ENCODE measurements around the gene RBM39.
"Not testable (repeated sequence)": the region's sequence is repeated elsewhere in the genome, so short reads cannot be mapped to it uniquely, and the experiment has no call there.

The RBM39 gene

DNA sequence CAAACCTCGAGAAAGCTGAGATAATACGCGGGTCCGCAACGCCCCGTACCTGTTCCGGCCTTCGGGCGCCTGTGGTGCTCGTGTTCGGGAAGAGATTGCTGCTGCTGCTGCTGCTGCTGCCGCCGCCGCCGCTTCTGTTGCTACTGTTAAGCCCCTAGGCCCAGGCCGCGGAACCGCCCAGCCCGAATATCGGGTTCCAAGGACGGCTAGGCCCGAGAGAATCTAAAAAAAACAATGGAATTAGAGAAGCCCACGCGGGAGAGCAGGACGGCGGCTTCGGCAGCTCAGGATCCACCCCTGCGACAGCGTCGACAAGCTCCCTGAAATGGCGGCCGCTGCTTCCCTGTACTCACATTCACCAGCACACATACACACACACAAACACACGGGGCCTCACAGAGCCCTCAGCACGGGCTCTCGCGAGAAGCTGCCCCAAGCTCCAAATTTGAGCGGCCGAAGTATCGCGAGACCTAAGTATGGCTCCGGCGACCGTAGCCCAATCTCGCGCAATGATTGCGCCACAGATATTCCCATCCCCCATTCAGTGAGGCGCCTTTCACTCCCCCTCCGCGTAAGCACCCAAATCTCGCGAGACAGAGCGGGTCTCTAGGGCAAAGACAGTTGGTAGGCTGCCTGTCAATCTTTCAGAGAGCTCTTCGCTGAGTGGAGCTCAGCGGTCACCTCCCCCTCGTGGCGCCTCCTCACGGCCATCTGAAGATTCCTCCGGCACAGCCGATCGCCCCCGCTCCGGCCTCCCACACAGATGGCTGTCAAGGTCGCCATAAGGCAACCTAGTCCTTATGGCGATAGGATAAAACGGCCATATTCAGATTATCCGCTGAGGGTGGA is at the start of gene RBM39:
Gene RBM39 (minus strand): TSS at position 369 of the 849 bp plus-strand sequence. CDS start 1,386 bp downstream, outside the sequence.
- TF ChIP-seq, protein P1, sequence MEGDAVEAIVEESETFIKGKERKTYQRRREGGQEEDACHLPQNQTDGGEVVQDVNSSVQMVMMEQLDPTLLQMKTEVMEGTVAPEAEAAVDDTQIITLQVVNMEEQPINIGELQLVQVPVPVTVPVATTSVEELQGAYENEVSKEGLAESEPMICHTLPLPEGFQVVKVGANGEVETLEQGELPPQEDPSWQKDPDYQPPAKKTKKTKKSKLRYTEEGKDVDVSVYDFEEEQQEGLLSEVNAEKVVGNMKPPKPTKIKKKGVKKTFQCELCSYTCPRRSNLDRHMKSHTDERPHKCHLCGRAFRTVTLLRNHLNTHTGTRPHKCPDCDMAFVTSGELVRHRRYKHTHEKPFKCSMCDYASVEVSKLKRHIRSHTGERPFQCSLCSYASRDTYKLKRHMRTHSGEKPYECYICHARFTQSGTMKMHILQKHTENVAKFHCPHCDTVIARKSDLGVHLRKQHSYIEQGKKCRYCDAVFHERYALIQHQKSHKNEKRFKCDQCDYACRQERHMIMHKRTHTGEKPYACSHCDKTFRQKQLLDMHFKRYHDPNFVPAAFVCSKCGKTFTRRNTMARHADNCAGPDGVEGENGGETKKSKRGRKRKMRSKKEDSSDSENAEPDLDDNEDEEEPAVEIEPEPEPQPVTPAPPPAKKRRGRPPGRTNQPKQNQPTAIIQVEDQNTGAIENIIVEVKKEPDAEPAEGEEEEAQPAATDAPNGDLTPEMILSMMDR (conservative IDR thresholded peaks at IDR 0.05): peak; percentile 35
- H3K27ac ChIP-seq: peak within 1 kb of the TSS; percentile 100

DNA sequence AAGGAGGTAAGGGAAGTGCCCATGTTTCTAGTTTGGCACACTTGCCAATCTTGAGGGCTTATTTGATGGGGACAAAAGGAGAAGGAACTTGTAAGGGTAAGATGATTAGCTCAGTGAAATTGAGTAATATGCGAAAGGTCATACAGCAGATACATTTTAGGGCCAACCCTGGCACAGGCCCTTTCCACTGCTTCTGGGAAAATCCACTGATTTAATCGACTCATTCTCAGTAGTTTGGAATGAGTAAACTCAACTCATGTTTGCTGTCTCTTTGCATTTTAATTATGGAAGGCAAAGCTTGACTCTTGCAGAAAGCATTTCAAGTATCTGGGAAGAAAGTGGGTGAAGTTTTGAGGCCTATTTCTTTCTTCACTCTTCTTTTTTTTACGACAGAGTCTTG is 49.8 kb upstream of the RBM39 start:
- TF ChIP-seq, protein P1 (conservative IDR thresholded peaks at IDR 0.05): no peak
- no peak overlapping the region for H3K27ac ChIP-seq

DNA sequence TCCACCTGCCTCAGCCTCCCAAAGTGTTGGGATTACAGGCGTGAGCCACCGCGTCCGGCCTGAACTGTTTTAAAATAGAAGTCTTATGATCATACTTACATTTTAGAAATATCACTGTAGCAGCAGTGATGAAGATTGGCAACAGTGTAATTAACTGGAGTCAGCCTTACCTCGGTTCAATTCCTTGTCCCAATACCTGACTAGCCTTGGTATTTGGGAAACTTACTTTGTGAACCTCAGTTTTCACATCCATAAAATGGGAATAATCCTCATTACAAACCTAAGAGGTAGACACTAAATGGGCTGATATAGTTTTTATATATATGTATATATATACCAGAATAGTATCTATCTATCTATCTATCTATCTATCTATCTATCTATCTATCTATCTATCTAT is 49.0 kb upstream of the RBM39 start:
- TF ChIP-seq, protein P1 (conservative IDR thresholded peaks at IDR 0.05): no peak
- no peak overlapping the region for H3K27ac ChIP-seq

DNA sequence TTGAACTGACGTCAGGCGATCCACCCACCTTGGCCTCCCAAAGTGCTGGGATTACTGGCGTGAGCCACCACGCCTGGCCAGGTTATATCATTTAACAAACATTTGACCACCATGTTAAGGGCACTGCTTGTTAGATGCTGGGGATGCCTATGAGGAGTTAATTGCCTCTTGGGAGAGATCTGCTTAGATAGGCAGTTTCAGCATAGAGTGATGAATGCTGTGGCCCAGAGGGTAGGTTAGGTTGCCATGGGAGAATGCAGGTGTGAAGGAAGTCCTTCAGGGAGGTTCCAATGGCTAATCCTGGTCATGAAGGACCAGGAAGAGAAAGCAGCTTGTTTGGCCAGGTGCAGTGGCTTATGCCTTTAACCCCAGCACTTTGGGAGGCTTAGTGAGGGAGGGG is 46.7 kb upstream of the RBM39 start:
- TF ChIP-seq, protein P1 (conservative IDR thresholded peaks at IDR 0.05): no peak

DNA sequence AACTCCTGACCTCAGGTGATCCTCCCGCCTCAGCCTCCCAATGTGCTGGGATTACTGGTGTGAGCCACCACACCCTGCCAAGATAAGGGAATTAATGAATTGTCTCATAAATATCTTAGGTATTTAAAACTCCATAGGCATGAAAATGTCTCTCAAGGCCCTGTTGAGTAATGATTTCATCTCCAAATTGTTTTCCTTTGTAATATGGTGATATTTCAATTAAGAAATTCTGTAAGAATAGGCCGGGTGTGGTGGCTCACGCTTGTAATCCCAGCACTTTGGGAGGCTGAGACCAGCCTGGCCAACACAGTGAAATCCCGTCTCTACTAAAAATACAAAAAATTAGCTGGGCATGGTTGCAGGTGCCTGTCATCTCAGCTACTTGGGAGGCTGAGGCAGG is 43.5 kb upstream of the RBM39 start:
- not testable (repeated sequence) for H3K27ac ChIP-seq

More for the DNA sequence above, 46.7 kb upstream of the RBM39 start:
- H3K27ac ChIP-seq: no peak overlapping the region

DNA sequence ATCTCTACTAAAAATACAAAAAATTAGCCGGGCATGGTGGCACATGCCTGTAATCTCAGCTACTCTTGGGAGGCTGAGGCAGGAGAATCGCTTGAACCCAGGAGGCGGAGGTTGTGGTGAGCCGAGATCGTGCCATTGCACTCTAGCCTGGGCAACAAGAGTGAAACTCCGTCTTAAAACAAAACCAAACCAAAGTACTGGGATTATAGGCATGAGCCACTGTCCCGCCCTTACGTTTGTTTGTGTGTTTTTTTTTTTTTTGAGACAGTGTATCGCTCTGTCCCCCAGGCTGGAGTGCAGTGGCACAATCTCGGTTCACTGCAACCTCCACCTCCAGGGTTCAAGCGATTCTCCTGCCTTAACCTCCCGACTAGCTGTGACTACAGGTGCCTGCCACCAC is 41.8 kb upstream of the RBM39 start:
- not testable (repeated sequence) for H3K27ac ChIP-seq

DNA sequence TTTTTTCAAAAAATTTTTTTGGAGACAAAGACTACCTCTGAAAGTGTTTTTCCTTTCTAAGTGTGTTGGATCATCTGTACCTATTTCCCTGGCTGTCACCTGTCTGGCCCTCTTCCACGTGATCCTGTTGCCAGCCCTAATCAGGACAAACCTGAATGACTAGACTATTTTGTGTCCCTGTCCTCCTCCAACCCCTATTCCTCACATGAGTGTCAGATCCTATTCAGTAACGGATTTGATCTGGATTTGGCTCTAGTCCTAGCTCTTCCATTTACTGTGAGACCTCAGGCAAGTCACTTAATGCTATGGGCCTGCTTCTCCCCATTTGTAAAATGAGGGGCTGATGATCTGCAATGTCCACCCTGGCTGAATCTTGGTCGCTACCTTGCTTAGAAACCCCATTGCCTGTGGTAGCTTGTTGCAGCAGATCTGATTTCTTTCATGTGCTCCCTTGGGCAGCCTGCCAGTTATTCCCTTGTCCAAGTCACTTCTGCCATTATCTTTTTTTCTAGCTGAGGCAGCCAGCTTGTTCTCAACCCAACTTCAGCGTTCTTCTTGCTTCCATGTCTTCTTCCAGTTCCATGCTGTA is 34.5 kb upstream of the RBM39 start:
- TF ChIP-seq, protein P1 (conservative IDR thresholded peaks at IDR 0.05): no peak
- peak overlapping the region; percentile 77 for H3K27ac ChIP-seq

DNA sequence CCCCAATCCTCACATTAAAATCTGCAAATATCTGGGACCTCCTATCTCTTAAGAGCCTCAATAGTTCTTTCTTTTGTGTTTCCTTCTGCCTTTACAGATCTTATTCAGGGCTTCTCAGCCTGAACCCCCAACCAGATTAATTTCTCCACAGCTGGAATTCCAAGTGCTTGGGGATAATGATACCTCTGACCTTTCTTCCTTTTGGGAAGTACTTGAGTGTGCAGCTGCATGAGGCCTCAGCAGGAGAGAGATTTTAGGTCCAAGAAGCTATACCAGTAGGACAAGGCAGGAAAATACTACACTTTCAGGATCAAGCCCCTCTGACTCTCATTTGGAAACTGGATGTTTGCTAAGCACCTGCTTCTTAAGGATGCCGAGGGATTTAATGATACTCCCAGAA is 32.3 kb upstream of the RBM39 start:
- peak overlapping the region; percentile 87 for H3K27ac ChIP-seq

More for the DNA sequence above, 32.3 kb upstream of the RBM39 start:
- TF ChIP-seq, protein P1 (conservative IDR thresholded peaks at IDR 0.05): no peak

All from VCaP (cell line).